Stimulated activated naive CD4-positive, alpha-beta T cell (primary cell): ENCODE data around the gene MMP13.
"Not testable (repeated sequence)": the region's sequence is repeated elsewhere in the genome, so short reads cannot be mapped to it uniquely, and the experiment has no call there.

ENCODE experiments used
- DNase-seq, 6 experiments: peaks; one replicate each; lab custom pipeline; 2025; lab: John Stamatoyannopoulos, UW

MMP13 gene

GRCh38 chr11:102955624-102956023, at the start of gene MMP13:
Gene MMP13 (minus strand): TSS chr11:102955732. CDS start chr11:102955705, 27 bp downstream.
- no peak for DNase-seq

- not testable (repeated sequence) for DNase-seq
These were observed 48.7 kb upstream of the MMP13 start for GRCh38 chr11:103004234-103004633.

GRCh38 chr11:102994105-102994504, 38.6 kb upstream of the MMP13 start:
- DNase-seq: no peak

DNA sequence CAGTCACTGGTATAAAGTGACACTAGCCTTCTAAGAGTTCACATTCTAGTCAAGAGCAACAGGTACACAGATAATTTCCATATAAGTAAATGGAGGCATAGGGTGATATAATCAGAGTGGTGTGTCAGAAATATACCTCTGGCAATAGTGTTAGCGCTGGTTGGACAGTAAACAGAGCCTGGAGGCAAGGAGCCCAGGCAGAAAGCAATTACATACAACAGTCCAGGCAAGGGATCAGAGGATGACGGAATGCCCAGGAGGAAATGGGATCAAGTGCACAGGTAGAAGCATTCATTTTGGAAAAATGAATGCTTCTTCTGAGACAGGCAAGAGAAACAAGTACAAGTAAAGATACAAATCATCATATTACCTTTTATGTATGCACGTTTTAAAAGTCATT, 36.2 kb upstream of the MMP13 start:
- DNase-seq: no peak

- DNase-seq: no peak
These were observed 34.6 kb upstream of the MMP13 start for GRCh38 chr11:102990145-102990544.

DNA sequence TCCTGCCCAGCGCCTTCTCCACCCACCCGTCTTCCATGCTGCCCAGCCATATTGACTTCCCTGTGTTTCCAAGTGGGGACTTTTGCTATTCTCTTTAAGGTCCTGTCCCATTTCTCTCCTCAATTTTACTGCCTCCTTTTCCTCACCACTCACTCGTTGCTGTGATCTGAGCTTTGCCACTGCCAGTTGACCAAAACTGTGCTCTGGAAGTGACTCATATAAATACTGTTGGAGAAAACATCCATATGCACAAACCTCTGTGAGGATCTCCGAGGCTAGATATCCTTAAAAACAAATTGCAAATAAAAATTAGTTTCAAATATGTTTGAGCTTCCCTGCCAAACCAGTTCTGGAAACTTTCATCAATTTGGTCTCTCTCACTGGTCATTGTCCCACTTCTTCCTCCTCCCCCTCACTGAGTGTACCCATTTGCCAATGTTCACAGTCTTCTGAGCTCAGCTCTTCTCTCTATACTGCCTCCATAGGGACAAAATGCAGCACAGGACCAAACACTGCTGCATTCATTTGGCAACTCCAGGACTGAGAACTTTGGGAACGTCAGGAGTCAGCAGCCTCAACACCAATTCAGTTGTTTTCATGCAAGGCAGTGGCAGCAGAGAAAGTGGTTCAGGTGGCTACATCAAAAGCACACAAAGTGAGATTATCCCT, 34.0 kb upstream of the MMP13 start:
- DNase-seq: no peak

- DNase-seq: no peak
These were observed 31.3 kb upstream of the MMP13 start for GRCh38 chr11:102986815-102987214.

DNA sequence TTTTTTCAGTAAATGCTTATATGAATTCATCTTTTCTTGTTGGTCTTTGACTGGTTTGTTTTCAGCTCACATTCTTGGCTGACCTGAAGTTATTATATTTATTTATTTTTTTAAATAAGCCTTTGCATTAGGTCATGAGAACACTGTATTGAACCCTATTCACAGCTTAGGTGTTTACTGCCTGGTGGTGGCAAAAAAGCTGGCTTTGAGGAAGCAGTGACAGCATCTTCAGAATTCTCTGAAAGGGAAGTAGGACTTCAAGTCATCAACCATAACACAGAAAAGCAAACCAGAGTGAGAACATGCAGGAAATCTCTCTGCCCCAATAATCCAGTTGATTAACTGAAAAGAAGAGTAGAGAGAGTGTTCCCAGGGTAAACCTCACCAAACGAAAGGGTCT, 30.3 kb upstream of the MMP13 start:
- no peak for DNase-seq

- no peak for DNase-seq
These were observed 28.0 kb upstream of the MMP13 start for GRCh38 chr11:102983486-102983885.

DNA sequence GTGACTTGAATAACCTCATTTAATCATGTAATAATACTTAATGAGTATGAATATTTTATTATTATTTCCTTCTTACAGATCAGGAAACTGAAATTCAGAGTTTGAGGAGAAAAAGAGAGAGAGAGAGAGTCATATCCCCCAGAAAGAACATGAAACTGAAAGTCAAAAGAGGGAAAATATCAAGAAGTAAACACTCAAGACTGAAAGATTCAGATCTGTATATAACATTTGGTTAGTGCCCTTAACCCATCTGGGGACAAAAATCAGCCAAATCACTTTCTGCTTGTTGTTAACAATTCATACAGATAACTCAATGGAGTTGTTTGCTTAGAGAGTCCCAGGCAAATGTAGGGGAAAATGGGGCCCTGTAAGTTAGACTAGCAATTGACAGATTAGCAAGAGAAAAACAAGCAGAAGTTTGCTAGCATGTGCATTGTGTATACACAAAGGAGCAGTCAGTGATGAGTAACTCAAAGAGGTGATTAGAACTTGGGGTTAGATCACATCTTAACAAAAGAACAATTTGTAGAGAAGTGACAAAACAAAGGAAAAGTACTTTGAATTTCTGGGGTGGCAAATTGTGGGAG, 25.9 kb upstream of the MMP13 start:
- DNase-seq: no peak

- DNase-seq: no peak
These were observed 19.2 kb upstream of the MMP13 start for GRCh38 chr11:102974552-102975280.

DNA sequence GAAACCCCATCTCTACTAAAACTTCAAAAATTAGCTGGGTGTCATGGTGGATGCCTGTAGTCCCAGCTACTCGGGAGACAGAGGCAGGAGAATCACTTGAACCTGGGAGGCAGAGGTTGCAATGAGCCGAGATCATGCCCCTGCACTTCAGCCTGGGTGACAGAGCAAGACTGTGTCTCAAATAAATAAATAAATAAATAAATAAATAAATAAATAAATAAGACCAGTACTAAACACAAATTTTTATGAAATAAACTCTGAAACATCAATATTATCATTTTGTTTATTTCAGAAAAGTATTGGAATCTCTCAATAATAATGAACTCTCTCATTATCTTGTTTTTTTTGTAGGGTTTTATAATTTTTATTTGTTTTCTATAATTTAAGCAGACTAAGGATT, 18.2 kb upstream of the MMP13 start:
- not testable (repeated sequence) for DNase-seq

DNA sequence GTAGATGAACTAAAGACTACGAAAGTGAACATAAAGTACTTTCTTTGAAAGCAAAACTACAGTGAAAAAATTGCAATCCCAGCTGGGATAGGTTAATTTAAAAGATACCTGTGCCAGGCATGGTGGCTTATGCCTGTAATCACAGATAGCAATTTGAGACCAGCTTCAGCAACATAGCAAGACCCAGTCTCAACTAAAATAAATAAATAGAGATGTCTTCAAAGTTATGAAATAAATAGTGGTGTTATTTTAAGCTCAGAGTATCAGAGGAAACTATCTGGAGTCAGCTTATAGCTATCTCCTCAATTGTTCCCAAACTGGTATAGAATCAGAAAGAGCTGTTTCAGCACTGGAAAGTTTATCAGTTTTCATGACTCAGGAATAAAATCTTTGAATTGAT, 17.3 kb upstream of the MMP13 start:
- no peak for DNase-seq

DNA sequence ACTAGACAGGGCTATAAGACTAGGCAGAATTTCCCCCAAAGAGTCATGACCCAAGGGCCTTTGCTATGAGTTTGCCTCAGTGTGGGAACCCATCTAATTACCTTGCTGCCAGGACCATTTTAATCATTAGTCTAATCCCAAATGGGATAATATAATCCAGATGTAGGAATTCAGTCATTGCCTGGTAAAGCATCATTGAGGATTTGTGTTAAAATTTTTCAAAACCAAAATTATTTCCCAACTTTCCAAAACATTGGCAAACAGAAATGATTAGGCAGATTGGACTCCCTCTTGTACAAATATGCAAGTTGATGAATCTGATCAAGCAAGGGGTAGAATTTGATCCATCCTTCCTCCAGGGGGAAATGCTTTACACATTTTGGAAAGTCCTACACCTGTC, 16.2 kb upstream of the MMP13 start:
- no peak for DNase-seq

- DNase-seq: no peak
These were observed 12.0 kb upstream of the MMP13 start for GRCh38 chr11:102967497-102967896.

- DNase-seq: no peak
These were observed 10.5 kb upstream of the MMP13 start for GRCh38 chr11:102966011-102966410.

DNA sequence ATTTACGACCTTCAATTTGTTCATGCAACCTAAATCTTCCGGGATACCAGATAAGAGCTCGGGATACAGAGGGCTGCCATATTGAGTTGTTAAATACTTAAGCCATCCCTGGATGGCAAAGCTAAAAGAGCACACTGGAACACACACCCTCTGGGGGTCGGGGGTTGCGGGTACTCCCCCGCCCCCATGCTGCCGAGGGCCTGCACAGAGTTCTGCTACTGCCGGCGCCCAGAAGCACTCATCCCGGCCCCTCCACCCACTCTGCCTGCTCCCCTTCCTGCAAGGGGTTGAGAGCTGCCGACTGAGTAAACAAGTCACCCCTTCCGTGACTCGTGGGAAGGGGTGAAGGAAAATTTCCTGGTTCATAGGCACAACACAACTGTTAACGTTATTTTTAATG, 9.3 kb upstream of the MMP13 start:
- no peak for DNase-seq

DNA sequence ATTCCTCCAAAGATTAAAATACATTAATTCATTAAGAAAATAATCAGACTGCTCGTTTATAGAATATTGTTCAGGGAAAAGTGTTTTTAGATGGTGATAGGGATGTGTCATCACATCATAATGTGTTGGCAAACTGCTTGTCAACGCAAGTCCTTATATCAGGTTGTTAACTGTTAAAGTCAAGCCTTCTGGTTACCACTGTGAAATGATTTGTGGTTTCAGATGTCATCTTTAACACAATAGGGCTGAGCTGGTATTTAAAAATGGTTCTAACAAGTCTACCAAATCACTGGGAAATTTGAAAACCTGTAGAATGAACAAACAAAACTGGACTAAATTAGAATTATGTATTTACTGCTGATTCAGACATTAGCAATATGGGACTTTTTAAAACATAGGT, 2.4 kb upstream of the MMP13 start:
- no peak for DNase-seq

GRCh38 chr11:102950622-102951081, 4.9 kb downstream of the MMP13 start:
- DNase-seq: no peak

DNA sequence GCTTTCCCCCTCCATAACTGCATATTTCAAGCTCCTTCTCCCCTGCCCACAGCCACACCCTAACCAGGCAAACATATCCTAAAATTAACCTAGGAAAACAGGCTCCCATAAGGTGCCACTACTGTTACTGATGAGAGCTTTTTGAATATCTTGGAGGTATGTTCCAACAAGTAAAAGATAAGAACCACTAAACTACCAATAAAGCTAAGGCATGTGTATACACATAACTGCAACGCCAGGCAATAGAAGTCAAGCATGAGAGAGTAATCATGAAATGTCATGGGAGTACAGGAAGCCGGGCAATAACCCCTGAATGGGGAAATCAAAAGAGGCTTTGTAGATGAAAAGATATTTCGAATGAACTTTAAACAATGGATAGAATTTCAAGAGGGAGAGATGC, 9.3 kb downstream of the MMP13 start:
- no peak for DNase-seq

DNA sequence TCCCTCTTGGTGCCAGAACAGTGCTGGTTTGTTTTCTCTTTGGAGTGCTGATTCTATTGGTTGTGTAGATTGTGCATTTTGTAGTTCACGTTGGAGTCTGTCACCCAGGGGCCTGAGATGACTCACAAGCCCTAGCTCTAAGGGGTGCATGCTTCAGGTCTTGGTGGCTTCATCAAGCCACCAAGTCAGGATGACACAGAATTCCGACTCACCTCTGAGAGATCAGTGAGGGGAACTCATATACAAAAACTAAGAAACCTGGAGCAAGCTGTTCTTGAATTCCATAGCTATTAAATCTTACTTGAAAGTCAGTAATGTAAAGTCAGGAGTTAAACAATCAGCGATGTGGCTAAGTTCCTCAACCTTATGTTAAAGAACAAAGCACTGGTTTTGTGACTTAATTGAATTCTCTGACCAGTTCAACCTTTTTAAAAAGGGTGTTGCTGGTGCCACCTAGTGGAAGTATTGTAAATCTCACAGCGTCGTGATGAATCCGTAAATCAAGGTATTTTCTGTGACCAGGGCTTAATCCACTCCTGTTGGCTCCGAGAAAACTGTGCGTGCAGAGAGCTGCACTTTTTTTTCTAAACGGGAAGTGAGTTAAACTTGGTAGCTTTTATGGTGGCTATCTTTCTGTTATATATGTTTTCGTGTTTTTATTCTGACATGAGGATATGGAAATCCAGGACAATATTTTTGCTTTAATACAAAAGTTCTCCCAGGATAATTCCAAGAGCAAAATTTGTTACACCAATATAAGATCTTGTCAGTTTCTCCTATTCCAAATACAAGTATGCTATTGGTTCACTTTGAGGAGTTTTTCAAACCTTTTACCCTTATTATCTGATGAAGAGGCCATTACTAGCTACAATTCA, 14.6 kb downstream of the MMP13 start:
- peak in 2 of 6 experiments; percentile 15 to 40 for DNase-seq

DNA sequence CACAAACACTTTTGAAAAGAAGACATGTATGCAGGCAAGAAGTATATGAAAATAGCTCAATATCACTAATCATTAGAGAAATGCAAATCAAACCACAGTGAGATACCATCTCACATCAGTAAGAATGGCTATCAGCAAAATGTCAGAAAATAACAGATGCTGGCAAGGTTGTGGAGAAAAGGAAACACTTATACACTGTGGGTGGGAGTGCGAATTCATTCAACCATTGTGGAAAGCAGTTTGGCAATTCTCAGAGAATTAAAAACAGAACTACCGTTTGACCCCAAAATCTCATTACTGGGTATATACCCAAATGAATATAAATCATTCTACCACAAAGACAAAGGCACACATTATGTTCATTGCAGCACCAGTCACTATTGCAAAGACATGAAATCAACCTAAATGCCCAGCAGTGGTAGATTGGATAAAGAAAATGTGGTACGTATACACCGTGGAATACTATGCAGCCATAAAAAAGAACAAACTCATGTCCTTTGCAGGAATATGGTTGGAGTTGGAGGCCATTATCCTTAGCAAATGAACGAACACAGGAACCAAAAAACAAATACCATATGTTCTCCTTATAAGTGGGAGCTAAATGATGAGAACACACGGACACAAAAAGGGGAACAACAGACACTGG, 18.5 kb downstream of the MMP13 start:
- DNase-seq: no peak
